ENCODE results near the gene NLRP5. TPM values are rescaled to one million over a fixed set of nuclear protein-coding genes. Genes with fewer than 3 reads are reported as not detected.

Gene NLRP5
- total RNA-seq, 1 experiment from 2014 or later, result not detected

DNA sequence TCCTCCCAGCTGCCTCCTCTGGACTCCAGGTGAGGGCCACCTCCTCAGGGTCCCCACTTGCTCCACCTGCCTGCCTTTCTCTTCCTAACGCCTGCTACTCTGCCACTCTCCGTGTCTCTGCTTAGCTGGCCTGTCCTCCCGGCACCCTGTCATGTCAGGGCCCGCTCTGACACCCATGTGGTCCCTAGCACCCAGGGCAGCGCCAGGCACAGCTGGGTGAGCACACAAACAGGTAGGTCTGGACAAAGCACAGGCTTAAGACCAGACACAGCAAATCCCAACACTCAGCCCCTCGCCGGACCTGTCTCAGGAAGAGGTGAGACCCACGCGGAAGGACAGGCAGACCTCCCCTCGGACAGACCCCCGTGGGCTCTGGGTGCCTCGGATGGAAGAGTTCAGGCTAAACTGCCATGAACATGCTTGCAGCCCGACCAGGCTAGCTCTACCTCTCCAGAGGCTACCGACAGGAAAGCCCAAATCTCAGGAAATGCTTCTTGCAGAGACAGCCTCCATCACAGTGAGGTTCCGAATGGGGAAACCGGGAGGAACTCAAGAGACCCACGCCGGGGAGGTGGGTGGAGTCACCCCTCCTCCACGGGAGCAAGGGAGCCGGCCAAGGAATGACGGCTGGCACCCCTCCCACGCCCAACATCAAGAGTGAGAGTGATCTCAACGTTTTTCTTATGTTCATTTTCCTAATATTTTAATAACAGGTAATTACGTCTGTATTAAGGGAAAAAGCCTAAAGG lies 122.0 kb downstream of the NLRP5 start:
- in situ Hi-C loops (cut with HindIII; ENCODE audit: low sequenced_read_pairs), result no loop called here
- no peak for DNase-seq (ENCODE audit: low spot score)

DNA sequence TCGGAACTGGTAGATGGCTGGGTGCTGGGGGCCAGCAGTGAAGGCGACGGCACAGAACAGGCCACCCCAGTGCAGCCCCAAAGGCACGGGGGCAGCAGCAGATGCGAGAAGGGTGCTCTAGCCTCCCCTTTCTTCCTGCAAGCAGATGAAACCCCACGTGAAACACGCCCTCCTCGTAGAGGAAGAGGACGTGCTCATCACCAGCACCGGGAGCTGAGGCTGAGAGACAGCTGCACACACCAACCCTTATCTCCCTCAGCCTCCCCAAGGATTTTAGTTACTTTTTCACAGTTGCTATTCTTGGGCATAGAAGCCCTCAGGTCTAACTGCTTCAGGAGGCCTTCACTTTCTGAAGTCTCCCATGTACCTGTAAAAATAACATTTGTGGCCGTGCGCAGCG lies 122.7 kb downstream of the NLRP5 start:
- DNase-seq (ENCODE audit: low spot score), result no peak
- in situ Hi-C loops (cut with HindIII; ENCODE audit: low sequenced_read_pairs), result no loop called here

DNA sequence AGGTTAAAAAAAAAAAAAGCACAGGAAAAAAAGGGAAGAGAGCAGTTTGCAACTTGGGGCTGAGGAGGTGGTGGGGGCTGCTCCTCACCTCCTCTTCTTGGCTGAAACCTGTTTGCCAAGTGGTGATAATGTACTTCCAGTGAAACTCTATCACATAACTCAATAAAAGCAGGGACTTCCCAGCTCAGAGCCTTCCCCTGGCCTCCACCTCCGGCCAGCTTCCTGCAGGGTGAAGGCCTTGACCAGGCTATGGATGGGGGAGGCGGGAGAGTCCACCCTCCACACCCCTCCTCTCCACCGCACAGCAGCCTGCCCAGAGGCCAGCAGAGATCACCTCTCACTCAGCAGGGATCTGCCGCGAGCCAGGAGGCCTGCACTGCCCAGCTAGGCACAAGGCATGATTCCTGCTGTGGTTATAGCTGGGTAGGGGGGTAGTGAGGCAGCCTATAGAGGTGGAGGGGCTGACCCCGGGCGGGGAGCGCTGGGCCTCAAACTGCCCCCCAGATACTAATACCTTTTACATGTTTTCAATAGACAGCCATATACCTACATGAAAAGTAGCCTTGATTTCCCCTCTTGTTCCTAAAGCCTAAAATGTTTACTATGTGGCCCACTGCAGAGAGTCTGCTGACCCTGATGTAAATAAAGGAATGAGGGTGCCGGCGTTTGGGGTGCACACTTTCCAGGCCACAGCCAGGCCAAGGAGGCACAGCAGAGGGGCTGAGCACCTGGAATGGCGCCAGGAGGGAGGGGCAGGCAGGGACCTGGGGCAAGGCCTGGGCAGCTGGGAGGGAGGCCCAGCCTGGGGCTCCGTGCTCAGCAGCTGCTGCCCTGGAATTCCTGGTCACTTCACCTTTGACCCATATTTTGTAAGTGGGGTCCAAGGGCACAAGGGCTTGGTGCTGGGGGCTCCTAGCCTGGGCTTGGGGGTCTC lies 124.2 kb downstream of the NLRP5 start:
- DNase-seq (ENCODE audit: low spot score), result no peak
- in situ Hi-C loops (cut with HindIII; ENCODE audit: low sequenced_read_pairs), result no loop called here

Other genes starting within 250 kb of the NLRP5 start
- gene NLRP9, start 248.4 kb upstream of the NLRP5 start, total RNA-seq (2014; rRNA removed; shearing (Covaris generic)), result not detected in 2 replicates
- gene RFPL4A, start 227.7 kb upstream of the NLRP5 start, total RNA-seq (2014; rRNA removed; shearing (Covaris generic)), result 0.49 and 3.1 TPM in 2 replicates
- 0.17 and 0.18 TPM in 2 replicates for gene RFPL4AL1, start 217.7 kb upstream of the NLRP5 start, total RNA-seq (2014; rRNA removed; shearing (Covaris generic))
- gene NLRP11, start 154.8 kb upstream of the NLRP5 start, total RNA-seq (2014; rRNA removed; shearing (Covaris generic)), result 1.4 and 1.6 TPM in 2 replicates
- 0.07 TPM in 1 of 2 replicates, not detected in the other for gene NLRP4, start 150.2 kb upstream of the NLRP5 start, total RNA-seq (2014; rRNA removed; shearing (Covaris generic))
- gene NLRP13, start 54.4 kb upstream of the NLRP5 start, total RNA-seq (2014; rRNA removed; shearing (Covaris generic)), result not detected in 2 replicates
- not detected in 2 replicates for gene NLRP8, start 38.9 kb upstream of the NLRP5 start, total RNA-seq (2014; rRNA removed; shearing (Covaris generic))
- 55.8 and 56.1 TPM in 2 replicates for gene ZNF787, start 134.5 kb downstream of the NLRP5 start, total RNA-seq (2014; rRNA removed; shearing (Covaris generic))
- gene ZNF444, start 154.5 kb downstream of the NLRP5 start, total RNA-seq (2014; rRNA removed; shearing (Covaris generic)), result 30.2 and 36.6 TPM in 2 replicates
- gene GALP, start 189.2 kb downstream of the NLRP5 start, total RNA-seq (2014; rRNA removed; shearing (Covaris generic)), result not detected in 2 replicates
- gene ZSCAN5B, start 211.0 kb downstream of the NLRP5 start, total RNA-seq (2014; rRNA removed; shearing (Covaris generic)), result not detected in 2 replicates
- 0.37 TPM in 1 of 2 replicates, not detected in the other for gene ZSCAN5C, start 215.5 kb downstream of the NLRP5 start, total RNA-seq (2014; rRNA removed; shearing (Covaris generic))